ENCODE data around the gene PHF1. TPM values are rescaled to one million over a fixed set of nuclear protein-coding genes. Genes with fewer than 3 reads are reported as not detected.

Gene PHF1
- total RNA-seq, 1 donor from 2014 or later: 63.6 TPM

GRCh38 chr6:33456156-33456555, 45.3 kb downstream of the PHF1 start:
- peak overlapping the region; percentile 97 for H3K4me3 Mint-ChIP-seq
- H3K27ac Mint-ChIP-seq: no peak overlapping the region
- H3K4me1 Mint-ChIP-seq: peaks cover 18% of the 10 kb centered on the region
- H3K9me3 Mint-ChIP-seq: peaks cover 6% of the 10 kb centered on the region
- peaks cover 3% of the 10 kb centered on the region for H3K27me3 Mint-ChIP-seq (ENCODE audit: low read depth)
- no peak for TF ChIP-seq CTCF (IDR thresholded peaks at IDR 0.05; ENCODE audit: unreplicated experiment)
- no peak for DNase-seq (ENCODE audit: low spot score in 2 of 2, unreplicated experiment in 2 of 2)
- H3K36me3 Mint-ChIP-seq: peaks cover 15% of the 10 kb centered on the region

- H3K27ac Mint-ChIP-seq: no peak overlapping the region
- peaks cover 14% of the 10 kb centered on the region for H3K27me3 Mint-ChIP-seq (ENCODE audit: low read depth)
- peaks cover 6% of the 10 kb centered on the region for H3K9me3 Mint-ChIP-seq
- no peak for TF ChIP-seq CTCF (IDR thresholded peaks at IDR 0.05; ENCODE audit: unreplicated experiment)
- H3K4me1 Mint-ChIP-seq: peaks cover 15% of the 10 kb centered on the region
- H3K4me3 Mint-ChIP-seq: no peak overlapping the region
- no peak for DNase-seq (ENCODE audit: low spot score in 2 of 2, unreplicated experiment in 2 of 2)
- H3K36me3 Mint-ChIP-seq: peaks cover 15% of the 10 kb centered on the region
These were observed 47.9 kb downstream of the PHF1 start for GRCh38 chr6:33458676-33459075.

GRCh38 chr6:33459226-33459625, 48.4 kb downstream of the PHF1 start:
- Mint-ChIP-seq H3K9me3 (peaks cover 6% of the 10 kb centered on the region), H3K4me3 (no peak overlapping the region), H3K36me3 (peaks cover 15% of the 10 kb centered on the region), H3K27me3 (ENCODE audit: low read depth) (peaks cover 15% of the 10 kb centered on the region), H3K27ac (no peak overlapping the region), H3K4me1 (peaks cover 12% of the 10 kb centered on the region)
- no peak for DNase-seq (ENCODE audit: low spot score in 2 of 2, unreplicated experiment in 2 of 2)
- TF ChIP-seq CTCF (IDR thresholded peaks at IDR 0.05; ENCODE audit: unreplicated experiment): no peak

Small RNA genes lying within 50 kb of the gene (microRNA-seq; reads per million reads assigned to microRNA genes)
- gene MIR5004: not detected

Other genes starting within 250 kb of the PHF1 start
- gene COL11A2, start 218.5 kb upstream of the PHF1 start, total RNA-seq: 12.6 to 14.4 TPM (median 14.2 TPM) in 3 replicates
- 67.6 to 70.4 TPM (median 70.3 TPM) in 3 replicates for gene RXRB, start 210.3 kb upstream of the PHF1 start, total RNA-seq
- gene SLC39A7, start 210.1 kb upstream of the PHF1 start, total RNA-seq: 138 to 140 TPM (median 140 TPM) in 3 replicates
- 15.0 to 15.3 TPM (median 15.1 TPM) in 3 replicates for gene HSD17B8, start 206.4 kb upstream of the PHF1 start, total RNA-seq
- 55.8 to 59.0 TPM (median 56.0 TPM) in 3 replicates for gene RING1, start 202.5 kb upstream of the PHF1 start, total RNA-seq
- gene VPS52, start 139.1 kb upstream of the PHF1 start, total RNA-seq: 67.2 to 69.8 TPM (median 69.6 TPM) in 3 replicates
- 2,626 to 2,771 TPM (median 2,750 TPM) in 3 replicates for gene RPS18, start 138.9 kb upstream of the PHF1 start, total RNA-seq
- 3.9 to 4.6 TPM (median 4.3 TPM) in 3 replicates for gene B3GALT4, start 133.9 kb upstream of the PHF1 start, total RNA-seq
- 46.2 to 53.6 TPM (median 52.0 TPM) in 3 replicates for gene WDR46, start 121.8 kb upstream of the PHF1 start, total RNA-seq
- 38.7 to 43.0 TPM (median 39.9 TPM) in 3 replicates for gene PFDN6, start 121.4 kb upstream of the PHF1 start, total RNA-seq
- 108 to 113 TPM (median 112 TPM) in 3 replicates for gene RGL2, start 112.1 kb upstream of the PHF1 start, total RNA-seq
- 62.8 to 68.3 TPM (median 64.4 TPM) in 3 replicates for gene TAPBP, start 96.9 kb upstream of the PHF1 start, total RNA-seq
- gene ZBTB22, start 93.3 kb upstream of the PHF1 start, total RNA-seq: 33.2 to 36.0 TPM (median 35.8 TPM) in 3 replicates
- 31.9 to 33.2 TPM (median 33.1 TPM) in 3 replicates for gene DAXX, start 88.1 kb upstream of the PHF1 start, total RNA-seq
- gene KIFC1, start 19.2 kb upstream of the PHF1 start, total RNA-seq: 30.1 to 31.3 TPM (median 30.3 TPM) in 3 replicates
- gene CUTA, start 7.1 kb downstream of the PHF1 start, total RNA-seq: 238 to 239 TPM (median 239 TPM) in 3 replicates
- gene SYNGAP1, start 9.1 kb downstream of the PHF1 start, total RNA-seq: 57.7 to 66.1 TPM (median 65.1 TPM) in 3 replicates
- 9.6 to 10.2 TPM (median 10.0 TPM) in 3 replicates for gene ZBTB9, start 43.6 kb downstream of the PHF1 start, total RNA-seq
- 14.0 to 15.1 TPM (median 15.0 TPM) in 3 replicates for gene BAK1, start 169.3 kb downstream of the PHF1 start, total RNA-seq
- 6.3 to 6.4 TPM (median 6.4 TPM) in 3 replicates for gene ITPR3, start 210.3 kb downstream of the PHF1 start, total RNA-seq

Measured in mesothelial cell of epicardium (in vitro differentiated cells).